ENCODE data around the gene FCN2.

FCN2 gene

GRCh38 chr9:134929193-134930158, 48.9 kb downstream of the FCN2 start:
- no peak overlapping the region for H3K18ac ChIP-seq (ENCODE audit: low read length)
- WGBS (ENCODE audit: extremely low coverage, insufficient coverage, insufficient read length): no CpG with 5 or more reads among the region's 13 CpGs

GRCh38 chr9:134930398-134930797, 49.8 kb downstream of the FCN2 start:
- H2AK5ac ChIP-seq (ENCODE audit: low read length): no peak overlapping the region
- no peaks in the 10 kb centered on the region for H3K79me2 ChIP-seq (ENCODE audit: control insufficient read depth, insufficient read depth, low read length, poor library complexity)
- H3K4me2 ChIP-seq (ENCODE audit: low read length): no peak overlapping the region
- H3K18ac ChIP-seq (ENCODE audit: low read length): no peak overlapping the region
- H2BK5ac ChIP-seq (ENCODE audit: low read depth, low read length, poor library complexity): no peak overlapping the region
- H3K23ac ChIP-seq (ENCODE audit: low read length): no peak overlapping the region
- H3K4ac ChIP-seq (ENCODE audit: low read depth, low read length): no peak overlapping the region
- no peak for DNase-seq
- H3K27me3 ChIP-seq (ENCODE audit: insufficient read depth, low read length): no peaks in the 10 kb centered on the region
- WGBS (ENCODE audit: extremely low coverage, insufficient coverage, insufficient read length): no CpG with 5 or more reads among the region's 13 CpGs
- H2AFZ ChIP-seq (ENCODE audit: insufficient read depth, low read length, poor library complexity): no peak overlapping the region
- no peak overlapping the region for H3K14ac ChIP-seq (ENCODE audit: low read length)
- H3K27ac ChIP-seq (ENCODE audit: low read depth, low read length): no peak overlapping the region
- no peaks in the 10 kb centered on the region for H3K4me1 ChIP-seq (ENCODE audit: control insufficient read depth in 1 of 2, insufficient read depth in 2 of 2, low read length in 2 of 2)
- H4K8ac ChIP-seq (ENCODE audit: low read depth, low read length): no peak overlapping the region
- H3K36me3 ChIP-seq (ENCODE audit: control insufficient read depth in 1 of 2, insufficient read depth in 2 of 2, low read length in 2 of 2): no peaks in the 10 kb centered on the region
- no peak overlapping the region for H2BK120ac ChIP-seq (ENCODE audit: insufficient read depth, low read length, poor library complexity)
- H3K79me1 ChIP-seq (ENCODE audit: low read length): no peaks in the 10 kb centered on the region
- no peak overlapping the region for H3K9ac ChIP-seq (ENCODE audit: low read length)
- no peak overlapping the region for H4K91ac ChIP-seq (ENCODE audit: low read depth, low read length)
- no peak overlapping the region for H4K12ac ChIP-seq (ENCODE audit: low read depth, low read length)
- H3K9me3 ChIP-seq (ENCODE audit: insufficient read depth, low read depth, low read length): peaks cover 2% of the 10 kb centered on the region
- H3K4me3 ChIP-seq (ENCODE audit: low read depth, low read length): no peak overlapping the region
- no peak overlapping the region for H2BK12ac ChIP-seq (ENCODE audit: low read length)

More at GRCh38 chr9:134929193-134930158, 48.9 kb downstream of the FCN2 start:
- Histone ChIP-seq H2AFZ (ENCODE audit: insufficient read depth, low read length, poor library complexity) (no peak overlapping the region), H3K23ac (ENCODE audit: low read length) (no peak overlapping the region), H3K14ac (ENCODE audit: low read length) (no peak overlapping the region), H3K27ac (ENCODE audit: low read depth, low read length) (no peak overlapping the region), H3K79me2 (ENCODE audit: control insufficient read depth, insufficient read depth, low read length, poor library complexity) (no peaks in the 10 kb centered on the region), H3K4me1 (ENCODE audit: control insufficient read depth in 1 of 2, insufficient read depth in 2 of 2, low read length in 2 of 2) (no peaks in the 10 kb centered on the region), H3K4ac (ENCODE audit: low read depth, low read length) (no peak overlapping the region), H2BK120ac (ENCODE audit: insufficient read depth, low read length, poor library complexity) (no peak overlapping the region), H2AK5ac (ENCODE audit: low read length) (no peak overlapping the region), H4K91ac (ENCODE audit: low read depth, low read length) (no peak overlapping the region), H3K4me2 (ENCODE audit: low read length) (no peak overlapping the region), H3K9me3 (ENCODE audit: insufficient read depth, low read depth, low read length) (peaks cover 3% of the 10 kb centered on the region), H3K9ac (ENCODE audit: low read length) (no peak overlapping the region), H2BK5ac (ENCODE audit: low read depth, low read length, poor library complexity) (no peak overlapping the region), H3K27me3 (ENCODE audit: insufficient read depth, low read length) (no peaks in the 10 kb centered on the region), H4K12ac (ENCODE audit: low read depth, low read length) (no peak overlapping the region), H3K4me3 (ENCODE audit: low read depth, low read length) (no peak overlapping the region), H3K36me3 (ENCODE audit: control insufficient read depth in 1 of 2, insufficient read depth in 2 of 2, low read length in 2 of 2) (no peaks in the 10 kb centered on the region), H3K79me1 (ENCODE audit: low read length) (no peaks in the 10 kb centered on the region), H2BK12ac (ENCODE audit: low read length) (no peak overlapping the region), H4K8ac (ENCODE audit: low read depth, low read length) (no peak overlapping the region)
- DNase-seq: peak in 1 of 2 donors; percentile 25

- Histone ChIP-seq H3K9ac (ENCODE audit: low read length) (no peak overlapping the region), H3K27ac (ENCODE audit: low read depth, low read length) (no peak overlapping the region), H3K14ac (ENCODE audit: low read length) (no peak overlapping the region), H3K4me3 (ENCODE audit: low read depth, low read length) (no peak overlapping the region), H2AK5ac (ENCODE audit: low read length) (no peak overlapping the region), H2BK120ac (ENCODE audit: insufficient read depth, low read length, poor library complexity) (no peak overlapping the region), H2BK5ac (ENCODE audit: low read depth, low read length, poor library complexity) (no peak overlapping the region), H3K27me3 (ENCODE audit: insufficient read depth, low read length) (no peaks in the 10 kb centered on the region), H2BK12ac (ENCODE audit: low read length) (no peak overlapping the region), H4K91ac (ENCODE audit: low read depth, low read length) (no peak overlapping the region), H3K18ac (ENCODE audit: low read length) (no peak overlapping the region), H3K4me2 (ENCODE audit: low read length) (no peak overlapping the region), H3K79me2 (ENCODE audit: control insufficient read depth, insufficient read depth, low read length, poor library complexity) (no peaks in the 10 kb centered on the region), H3K4ac (ENCODE audit: low read depth, low read length) (no peak overlapping the region), H2AFZ (ENCODE audit: insufficient read depth, low read length, poor library complexity) (no peak overlapping the region), H3K4me1 (ENCODE audit: control insufficient read depth in 1 of 2, insufficient read depth in 2 of 2, low read length in 2 of 2) (no peaks in the 10 kb centered on the region), H3K36me3 (ENCODE audit: control insufficient read depth in 1 of 2, insufficient read depth in 2 of 2, low read length in 2 of 2) (no peaks in the 10 kb centered on the region), H3K23ac (ENCODE audit: low read length) (no peak overlapping the region), H4K12ac (ENCODE audit: low read depth, low read length) (no peak overlapping the region), H3K9me3 (ENCODE audit: insufficient read depth, low read depth, low read length) (no peaks in the 10 kb centered on the region), H4K8ac (ENCODE audit: low read depth, low read length) (no peak overlapping the region), H3K79me1 (ENCODE audit: low read length) (no peaks in the 10 kb centered on the region)
- DNase-seq: no peak
- no CpG with 5 or more reads among the region's 12 CpGs for WGBS (ENCODE audit: extremely low coverage, insufficient coverage, insufficient read length)
Observed at GRCh38 chr9:134932171-134932570, 51.6 kb downstream of the FCN2 start.

GRCh38 chr9:134932606-134933005, 52.0 kb downstream of the FCN2 start:
- no peak overlapping the region for H3K14ac ChIP-seq (ENCODE audit: low read length)
- no peak overlapping the region for H2BK120ac ChIP-seq (ENCODE audit: insufficient read depth, low read length, poor library complexity)
- H2BK12ac ChIP-seq (ENCODE audit: low read length): no peak overlapping the region
- DNase-seq: no peak
- H2BK5ac ChIP-seq (ENCODE audit: low read depth, low read length, poor library complexity): no peak overlapping the region
- no peaks in the 10 kb centered on the region for H3K27me3 ChIP-seq (ENCODE audit: insufficient read depth, low read length)
- H3K9ac ChIP-seq (ENCODE audit: low read length): no peak overlapping the region
- no peak overlapping the region for H3K18ac ChIP-seq (ENCODE audit: low read length)
- H2AK5ac ChIP-seq (ENCODE audit: low read length): no peak overlapping the region
- no peak overlapping the region for H3K4me2 ChIP-seq (ENCODE audit: low read length)
- no peak overlapping the region for H3K23ac ChIP-seq (ENCODE audit: low read length)
- no peak overlapping the region for H3K4ac ChIP-seq (ENCODE audit: low read depth, low read length)
- H3K4me3 ChIP-seq (ENCODE audit: low read depth, low read length): no peak overlapping the region
- H4K12ac ChIP-seq (ENCODE audit: low read depth, low read length): no peak overlapping the region
- H3K9me3 ChIP-seq (ENCODE audit: insufficient read depth, low read depth, low read length): no peaks in the 10 kb centered on the region
- H2AFZ ChIP-seq (ENCODE audit: insufficient read depth, low read length, poor library complexity): no peak overlapping the region
- no peaks in the 10 kb centered on the region for H3K79me2 ChIP-seq (ENCODE audit: control insufficient read depth, insufficient read depth, low read length, poor library complexity)
- WGBS (ENCODE audit: extremely low coverage, insufficient coverage, insufficient read length): no CpG with 5 or more reads among the region's 5 CpGs
- H4K8ac ChIP-seq (ENCODE audit: low read depth, low read length): no peak overlapping the region
- no peaks in the 10 kb centered on the region for H3K36me3 ChIP-seq (ENCODE audit: control insufficient read depth in 1 of 2, insufficient read depth in 2 of 2, low read length in 2 of 2)
- no peak overlapping the region for H3K27ac ChIP-seq (ENCODE audit: low read depth, low read length)
- no peak overlapping the region for H4K91ac ChIP-seq (ENCODE audit: low read depth, low read length)
- H3K79me1 ChIP-seq (ENCODE audit: low read length): no peaks in the 10 kb centered on the region
- H3K4me1 ChIP-seq (ENCODE audit: control insufficient read depth in 1 of 2, insufficient read depth in 2 of 2, low read length in 2 of 2): no peaks in the 10 kb centered on the region
